Muscle of arm (tissue), 12 donors: ENCODE measurements around the gene ADGRD2. TPM values are rescaled to one million over a fixed set of nuclear protein-coding genes. Genes with fewer than 3 reads are reported as not detected.

ENCODE experiments used
- DNase-seq: peaks from one replicate; pipeline ENCODE4 v3.0.0-alpha.2; 2013
- polyA plus RNA-seq, 12 donors: library from polyadenylated mRNA; unstranded; fragments of 120-200 nt; gene quantifications; one replicate each; pipeline ENCODE4 v1.2.1, GENCODE V29; 2013; ENCODE audit not compliant: insufficient read length in 12 of 12

The ADGRD2 gene
- polyA plus RNA-seq, 12 donors, result 0.14 to 0.47 (median 0.23) TPM; not detected in 8

- DNase-seq, result no peak
These were observed 46.2 kb downstream of the ADGRD2 start for GRCh38 chr9:124496463-124496862.

DNA sequence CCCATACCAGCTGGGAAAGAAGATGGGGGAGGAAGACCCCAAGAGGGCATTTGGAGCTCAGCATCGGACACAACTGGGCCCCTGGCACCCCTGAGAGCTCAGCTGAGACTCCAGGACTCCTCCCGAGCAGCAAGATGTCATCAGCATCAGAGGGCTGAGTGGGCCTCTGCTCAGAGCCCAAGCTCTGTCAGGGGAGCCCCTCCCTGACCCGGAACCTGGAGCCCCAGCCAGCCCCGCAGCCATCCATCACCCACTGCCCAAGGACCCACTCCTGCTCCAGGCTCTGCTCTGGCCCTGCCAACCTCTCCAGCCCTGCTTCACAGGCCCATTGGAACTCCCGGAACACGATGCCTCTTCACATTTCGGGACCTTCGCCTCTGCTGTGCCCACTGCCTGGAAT is 47.2 kb downstream of the ADGRD2 start:
- no peak for DNase-seq

DNA sequence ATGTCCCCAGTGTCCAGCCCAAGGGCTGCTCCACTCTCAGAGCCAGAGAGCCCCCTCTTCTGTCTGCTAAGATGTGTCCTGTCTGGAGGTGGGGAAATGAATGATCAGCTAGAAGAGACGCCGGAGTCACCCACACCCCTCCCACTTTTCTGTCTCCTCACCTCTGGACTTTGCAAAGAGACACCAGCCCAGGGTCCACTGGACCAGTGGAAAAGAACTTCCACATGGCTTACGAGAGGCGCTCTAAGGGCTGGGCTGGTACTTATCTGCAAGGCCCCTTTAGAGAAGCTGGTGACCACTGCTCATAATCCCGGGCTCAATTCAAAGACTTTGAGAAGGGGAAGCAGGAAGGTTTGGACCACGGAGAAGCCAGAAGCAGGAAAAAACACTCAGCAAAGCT is 47.8 kb downstream of the ADGRD2 start:
- no peak for DNase-seq

GRCh38 chr9:124498499-124499146 is 48.4 kb downstream of the ADGRD2 start:
- no peak for DNase-seq

DNA sequence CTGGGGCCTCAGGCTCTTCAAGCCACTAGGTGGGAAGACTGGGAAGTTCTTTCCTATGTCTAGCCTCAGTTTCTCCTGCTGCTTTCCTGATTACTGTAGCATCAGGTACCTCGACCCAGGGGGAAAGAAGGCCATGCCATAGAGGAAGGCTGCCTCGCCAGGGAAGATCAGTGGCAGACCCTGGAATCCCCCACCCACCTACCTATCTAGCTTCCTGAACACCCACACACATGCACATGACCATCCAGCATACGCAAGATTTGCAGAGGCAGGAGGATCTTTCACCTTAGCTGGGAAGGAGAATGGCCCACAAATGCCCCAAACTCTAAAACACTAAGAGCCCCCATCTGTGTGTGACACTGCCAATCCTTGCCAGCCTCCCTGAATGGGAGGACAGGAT is 49.0 kb downstream of the ADGRD2 start:
- DNase-seq, result no peak

GRCh38 chr9:124500028-124500795 is 50.0 kb downstream of the ADGRD2 start:
- DNase-seq, result no peak

GRCh38 chr9:124500796-124501611 is 50.8 kb downstream of the ADGRD2 start:
- DNase-seq, result no peak

GRCh38 chr9:124501771-124502320 is 51.6 kb downstream of the ADGRD2 start:
- DNase-seq, result no peak

DNA sequence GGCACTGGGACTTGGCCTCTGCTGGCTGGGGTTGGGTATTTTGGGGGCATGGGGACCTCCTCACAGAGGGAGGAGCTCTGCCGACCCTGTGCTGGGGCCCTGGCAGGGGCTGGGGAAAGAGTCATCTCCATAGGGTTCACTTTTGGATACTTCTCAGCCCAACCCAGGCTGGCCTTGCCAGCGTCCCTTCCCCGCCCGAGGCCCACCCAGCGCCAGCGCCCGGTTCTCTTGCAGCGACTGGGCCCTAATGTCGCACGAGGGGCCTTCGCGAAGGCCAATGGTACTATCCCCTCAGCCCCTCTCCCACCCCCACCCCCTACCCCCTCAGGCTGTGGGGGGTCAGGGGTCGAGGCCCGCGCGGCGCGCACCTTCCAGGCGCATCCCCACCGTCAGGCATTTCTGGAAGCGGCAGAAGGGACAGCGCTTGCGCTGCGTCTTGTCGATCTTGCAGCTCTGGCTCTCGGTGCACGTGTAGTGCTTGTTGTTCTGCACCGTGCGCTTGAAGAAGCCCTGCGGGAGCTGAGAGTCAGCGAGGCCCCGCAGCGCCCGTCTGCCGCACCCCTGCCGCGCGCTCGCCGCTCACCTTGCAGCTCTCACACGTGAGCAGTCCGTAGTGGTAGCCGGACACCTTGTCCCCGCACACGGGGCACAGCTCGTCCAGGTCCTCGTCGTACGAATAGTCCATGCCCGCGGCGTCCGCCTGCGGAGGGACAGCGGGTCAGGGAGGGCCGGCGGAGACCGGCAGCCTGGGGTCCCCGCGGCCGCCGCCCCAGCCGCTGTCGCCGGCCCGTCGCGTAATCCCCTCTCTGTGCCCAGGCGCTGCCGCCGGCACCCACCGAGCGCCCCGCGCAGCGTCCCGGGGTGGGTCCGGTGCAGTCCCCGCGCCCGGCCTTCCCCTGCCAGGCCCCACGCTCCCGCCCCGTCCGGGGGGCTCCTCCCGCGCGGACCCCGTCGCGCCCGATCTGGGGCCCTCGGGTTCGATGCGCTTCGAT is 52.8 kb downstream of the ADGRD2 start:
- DNase-seq, result no peak

- peak; percentile 14 for DNase-seq
These were observed 53.7 kb downstream of the ADGRD2 start for GRCh38 chr9:124503713-124504529.

GRCh38 chr9:124504530-124505005 is 54.3 kb downstream of the ADGRD2 start:
- DNase-seq, result no peak

DNA sequence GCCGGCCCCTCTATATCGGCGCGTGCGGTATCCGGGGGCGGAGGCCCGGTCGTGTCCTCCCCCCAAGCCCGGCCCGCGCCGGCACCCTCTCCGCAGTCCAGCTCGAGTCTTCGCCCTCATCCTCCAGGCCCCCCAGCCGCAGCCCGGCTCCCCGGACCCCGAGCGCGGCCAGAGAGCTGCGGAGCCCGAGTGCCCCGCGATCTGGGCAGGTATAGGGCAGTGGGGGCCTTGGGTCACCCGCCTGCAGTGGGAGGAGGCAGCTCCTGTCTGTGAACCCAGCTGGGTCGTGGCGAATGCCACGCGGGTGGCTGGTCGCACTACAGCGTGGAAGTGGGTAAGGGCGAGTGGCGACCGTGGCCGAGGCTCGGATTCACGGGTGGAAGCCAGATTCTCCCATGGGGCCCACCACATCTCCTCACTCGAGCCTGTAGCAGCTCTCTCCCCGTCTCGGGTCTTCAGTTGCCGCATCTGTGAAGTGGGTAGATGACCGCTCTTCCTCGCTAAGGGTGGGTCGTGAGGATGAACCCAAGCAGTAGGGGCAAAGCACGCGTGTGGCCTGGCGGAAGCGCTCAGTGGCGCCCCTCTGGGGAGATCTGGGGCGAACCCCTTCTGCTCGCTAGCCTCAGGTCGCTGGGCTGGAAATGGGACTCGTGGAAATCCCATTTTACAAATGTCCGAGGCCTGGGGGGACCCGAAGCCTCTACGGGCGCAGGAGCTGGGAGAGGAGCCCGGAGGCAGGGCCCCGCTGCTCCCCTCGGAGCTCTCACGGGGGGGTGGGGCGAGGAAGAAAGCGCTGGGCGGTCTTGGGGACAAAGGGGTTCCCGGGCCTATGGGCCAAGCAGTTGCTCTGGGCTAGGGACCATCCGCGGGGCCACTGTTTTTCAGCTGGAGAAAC is 55.0 kb downstream of the ADGRD2 start:
- no peak for DNase-seq

- no peak for DNase-seq
These were observed 55.7 kb downstream of the ADGRD2 start for GRCh38 chr9:124505901-124506346.

DNA sequence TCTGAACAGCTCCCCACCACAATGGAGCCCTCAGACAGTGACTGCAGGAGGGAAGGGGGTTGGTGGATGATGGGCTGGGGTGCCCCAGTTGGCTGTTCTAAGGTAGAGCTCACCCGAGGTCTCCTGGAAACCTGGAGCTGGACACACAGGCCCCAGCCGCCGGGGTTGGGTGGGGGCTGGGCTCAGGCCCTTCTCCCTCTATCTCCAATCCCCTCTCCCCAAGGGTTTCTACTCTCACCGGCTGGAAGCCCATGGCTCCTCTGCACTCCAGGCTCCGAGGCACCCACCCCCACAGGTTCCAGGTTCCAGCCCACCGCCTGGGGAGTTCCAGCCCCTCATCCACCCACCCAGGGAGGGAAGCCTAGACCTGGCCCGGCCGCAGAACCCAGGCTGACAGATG is 56.2 kb downstream of the ADGRD2 start:
- DNase-seq, result no peak

GRCh38 chr9:124506931-124507879 is 57.0 kb downstream of the ADGRD2 start, which contains the start of gene NR5A1:
TSS of gene NR5A1 (minus strand) at chr9:124507399. CDS start at chr9:124503395, 4,004 bp downstream.
- DNase-seq, result no peak

DNA sequence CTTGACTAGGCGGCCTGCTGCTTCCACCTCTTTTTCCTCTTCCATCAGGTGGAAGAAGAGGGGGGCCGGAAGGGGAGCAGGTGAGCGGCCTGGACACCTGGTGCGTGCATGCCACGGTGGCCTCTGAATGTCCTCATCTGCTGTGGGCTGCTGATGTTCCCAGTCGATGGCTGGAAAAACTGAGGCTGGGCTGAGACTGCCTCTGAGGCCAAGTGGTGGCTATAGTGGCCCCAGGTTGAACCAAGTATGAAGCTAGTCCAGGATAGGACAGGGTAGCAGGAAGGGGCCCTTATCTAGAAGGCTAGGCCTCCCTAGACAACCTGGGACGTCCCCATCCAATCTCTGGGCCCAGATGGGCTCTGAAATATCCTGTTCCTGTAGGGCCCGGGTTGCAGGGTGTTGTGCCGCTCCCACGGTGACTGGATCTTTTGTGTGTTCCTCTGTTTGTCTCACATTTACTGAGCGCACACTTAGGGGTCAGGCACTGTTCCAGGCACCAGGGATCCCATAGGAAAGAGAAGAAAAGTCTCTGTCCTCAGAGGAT is 57.7 kb downstream of the ADGRD2 start:
- no peak for DNase-seq
